Left colon (tissue), 2 donors: Measurements from ENCODE around the gene NRTN. TPM values are rescaled to one million over a fixed set of nuclear protein-coding genes. Genes with fewer than 3 reads are reported as not detected.
A peak's percentile ranks its signal among the peaks of the same experiment; 100 is the strongest.

Experiments
- ATAC-seq: fragments of 200-7000 bp; cut with Tn5 transposase; one replicate; pipeline ENCODE4 v1.9.1; 2020; ENCODE audit warnings: mild to moderate bottlenecking, moderate library complexity
- DNase-seq, 2 donors: peaks; one replicate each; pipeline ENCODE4 v3.0.0-alpha.2; 2020
- intact Hi-C, 2 donors: fragments of 100-400 bp; cut with DNase I in 1 of 2; cut with micrococcal nuclease in 1 of 2; formaldehyde crosslinking; loops; one replicate each; pipeline versions ENCODE4 v1.11.2 to v1.14.0; 2022; cut with DNase I, micrococcal nuclease
- total RNA-seq, 2 donors: library from RNA; stranded (reverse); fragmentation: NEBNext Ultra II Directional; extraction: Animal tissue kit (Norgen Biotek cat#: 25700); gene quantifications; one replicate each; pipeline ENCODE4 v1.2.1, GENCODE V29; 2021
- donor health status: DM: no; HTN: no; CAD: no.
- donor health status: DM: yes; HTN: yes; CAD: no.

NRTN gene
- total RNA-seq, 2 donors from 2014 or later, result 1.2 to 1.7 TPM

DNA sequence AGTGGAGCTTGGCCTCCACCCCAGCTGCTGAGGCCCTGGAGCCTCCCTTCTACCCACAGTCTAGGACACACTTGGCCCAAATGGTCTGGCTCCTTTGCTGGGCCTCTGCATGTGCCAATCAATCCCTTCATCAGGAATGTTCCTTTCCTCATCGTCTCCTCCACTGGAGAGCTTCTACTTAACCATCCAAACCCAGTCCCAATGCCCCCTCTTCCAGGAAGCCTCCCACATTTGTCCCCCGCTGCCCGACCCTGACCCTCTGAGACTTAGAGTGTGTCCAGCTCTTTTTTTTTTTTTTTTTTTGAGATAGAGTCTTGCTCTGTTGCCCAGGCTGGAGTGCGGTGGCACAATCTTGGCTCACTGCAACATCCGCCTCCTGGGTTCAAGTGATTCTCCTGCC is 16.4 kb upstream of the NRTN start:
- intact Hi-C loops, result no loop called here
- no peak for DNase-seq
- no peak for ATAC-seq

DNA sequence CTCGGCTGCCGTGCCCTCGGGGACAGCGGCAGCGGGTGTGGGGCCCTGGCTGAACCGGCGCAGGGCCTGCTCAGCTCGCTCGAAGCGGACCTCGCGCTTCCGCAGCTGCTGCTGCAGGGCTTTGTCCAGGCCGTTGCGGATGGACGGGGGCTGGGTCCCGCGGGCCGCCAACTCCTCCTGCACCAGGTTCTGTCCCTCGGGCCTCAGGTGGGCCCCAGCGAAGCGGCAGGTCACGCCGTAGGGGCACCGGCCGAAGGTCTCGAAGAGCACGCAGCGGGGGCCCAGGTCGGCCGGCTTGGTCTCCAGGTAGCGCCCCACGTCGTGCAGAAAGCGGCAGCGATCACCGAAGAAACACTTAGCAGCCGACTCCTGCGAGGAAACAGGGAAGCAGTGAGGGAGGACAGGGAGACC is 15.5 kb upstream of the NRTN start:
- intact Hi-C loops, result no loop called here
- no peak for ATAC-seq
- DNase-seq, result no peak

DNA sequence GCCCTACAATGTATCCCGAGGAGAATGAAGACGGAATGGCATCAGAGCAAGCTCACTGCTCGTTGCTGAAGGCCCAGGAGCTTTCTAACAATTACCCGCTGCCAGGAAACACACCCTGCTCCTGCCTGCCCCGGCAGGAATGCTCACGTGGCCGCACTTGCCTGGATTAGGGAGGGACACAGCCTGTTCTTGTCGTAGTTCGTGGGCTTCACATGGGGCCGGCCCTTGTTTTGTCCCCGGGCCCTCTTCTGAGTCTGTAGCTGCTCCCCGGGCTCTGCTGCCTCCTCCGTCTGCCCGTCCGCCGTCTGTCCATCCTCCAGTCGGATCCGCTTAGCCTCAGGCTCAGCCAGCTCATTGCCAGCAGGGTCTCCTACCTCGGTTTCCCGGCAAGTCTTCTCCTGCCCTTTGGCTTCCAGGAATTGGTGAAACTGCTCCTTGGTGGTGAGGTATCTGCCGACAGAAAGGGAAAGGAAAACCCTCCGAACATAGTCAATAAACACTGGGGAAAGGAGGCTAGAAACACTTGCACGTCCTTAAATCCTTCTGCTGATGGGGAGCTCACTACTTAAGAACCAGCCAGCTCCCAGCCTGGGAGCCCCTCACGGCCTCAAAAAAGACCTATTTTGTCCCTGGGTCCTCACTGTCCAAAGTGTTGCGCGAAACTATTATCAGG is 14.8 kb upstream of the NRTN start:
- DNase-seq, result no peak
- intact Hi-C loops, result no loop called here
- ATAC-seq, result no peak

- intact Hi-C loops, result no loop called here
- ATAC-seq (peak; percentile 92), DNase-seq (peak; percentile 97 to 98)
These were observed 14.0 kb upstream of the NRTN start, which contains the start of gene DUS3L for GRCh38 chr19:5790559-5791520. Gene DUS3L, minus strand, starts transcription at chr19:5791163. Its CDS starts 22 bp downstream, at chr19:5791141.

- ATAC-seq (no peak), DNase-seq (no peak)
- intact Hi-C loops, result no loop called here
These were observed 12.6 kb upstream of the NRTN start for GRCh38 chr19:5792224-5792623.

DNA sequence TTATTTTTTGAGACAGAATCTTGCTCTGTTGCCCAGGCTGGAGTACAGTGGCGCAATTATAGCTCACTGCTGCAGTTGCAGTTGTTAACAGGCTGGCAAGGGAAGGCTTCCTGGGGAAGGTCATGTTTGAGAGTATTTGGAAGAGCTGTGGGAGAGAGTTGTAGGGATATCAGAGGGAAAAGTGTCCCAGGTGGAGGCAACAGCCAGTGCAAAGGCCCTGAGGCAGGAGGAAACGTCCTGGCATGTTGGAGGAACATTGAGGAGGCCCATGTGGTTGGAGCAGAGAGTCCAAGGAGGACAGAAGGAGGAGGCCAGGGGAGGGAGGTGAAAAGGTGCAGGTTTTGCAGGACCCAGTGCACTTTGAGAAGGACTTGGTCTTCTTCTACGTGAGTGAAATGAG is 11.7 kb upstream of the NRTN start:
- DNase-seq, result no peak

GRCh38 chr19:5795382-5795919 is 9.4 kb upstream of the NRTN start:
- intact Hi-C loops, result no loop called here
- no peak for ATAC-seq
- DNase-seq, result no peak

More for the DNA sequence above, 11.7 kb upstream of the NRTN start:
- intact Hi-C loops, result no loop called here
- ATAC-seq, result no peak

GRCh38 chr19:5798244-5798643 is 6.6 kb upstream of the NRTN start:
- DNase-seq, result no peak
- intact Hi-C loops, result no loop called here
- ATAC-seq, result no peak

DNA sequence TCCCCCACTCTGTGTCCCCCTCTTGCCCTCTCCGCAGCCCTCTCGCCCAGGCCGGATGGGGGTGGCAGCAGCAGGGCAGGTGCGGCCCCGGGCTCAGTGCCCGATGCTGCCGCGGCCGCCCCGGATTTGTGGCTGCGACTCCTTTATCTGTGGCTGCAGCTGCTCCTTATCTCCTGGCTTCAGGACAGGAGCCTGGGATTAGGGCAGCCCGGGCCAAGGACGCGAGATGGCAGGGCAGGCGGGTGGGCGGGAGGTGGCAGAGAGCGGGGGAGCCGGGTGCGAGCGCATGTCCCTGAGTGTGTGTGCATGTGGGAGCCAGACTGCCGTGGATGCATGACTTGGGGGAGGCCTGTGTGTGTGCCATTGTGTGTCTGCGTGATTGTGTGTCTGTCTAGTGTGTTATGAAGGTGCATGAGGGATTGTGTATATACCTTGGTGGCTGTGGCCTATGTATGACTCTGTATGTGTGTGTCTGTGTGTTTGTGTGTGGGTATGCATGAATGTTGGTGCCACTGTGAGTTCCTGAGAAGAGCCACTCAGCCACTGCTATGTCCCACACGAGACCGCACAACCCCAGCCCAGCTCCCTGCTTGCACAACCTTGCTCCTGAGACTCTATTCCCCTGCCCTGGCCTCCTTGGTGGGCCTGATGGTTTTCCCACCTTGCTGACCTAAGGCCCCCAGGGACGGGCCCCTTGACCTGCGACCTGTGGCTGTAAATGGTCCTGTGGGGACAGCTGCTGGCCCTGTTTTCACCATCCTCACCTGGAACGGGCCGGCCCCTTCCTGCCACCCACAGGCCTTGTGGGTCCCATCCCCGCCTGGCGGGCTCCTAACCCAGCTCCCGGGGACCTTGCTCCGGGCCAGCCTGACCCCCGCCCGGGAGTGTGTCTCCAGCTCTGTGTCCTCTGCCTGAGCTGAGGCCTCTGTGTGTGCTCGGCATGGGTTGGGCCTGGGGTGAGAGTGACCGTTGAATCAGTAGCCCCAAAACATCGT is 5.3 kb upstream of the NRTN start:
- ATAC-seq, result peak; percentile 12
- intact Hi-C loops, result no loop called here
- no peak for DNase-seq

- intact Hi-C loops, result no loop called here
- ATAC-seq, result no peak
- DNase-seq, result no peak
These were observed 4.3 kb upstream of the NRTN start for GRCh38 chr19:5800361-5801270.

DNA sequence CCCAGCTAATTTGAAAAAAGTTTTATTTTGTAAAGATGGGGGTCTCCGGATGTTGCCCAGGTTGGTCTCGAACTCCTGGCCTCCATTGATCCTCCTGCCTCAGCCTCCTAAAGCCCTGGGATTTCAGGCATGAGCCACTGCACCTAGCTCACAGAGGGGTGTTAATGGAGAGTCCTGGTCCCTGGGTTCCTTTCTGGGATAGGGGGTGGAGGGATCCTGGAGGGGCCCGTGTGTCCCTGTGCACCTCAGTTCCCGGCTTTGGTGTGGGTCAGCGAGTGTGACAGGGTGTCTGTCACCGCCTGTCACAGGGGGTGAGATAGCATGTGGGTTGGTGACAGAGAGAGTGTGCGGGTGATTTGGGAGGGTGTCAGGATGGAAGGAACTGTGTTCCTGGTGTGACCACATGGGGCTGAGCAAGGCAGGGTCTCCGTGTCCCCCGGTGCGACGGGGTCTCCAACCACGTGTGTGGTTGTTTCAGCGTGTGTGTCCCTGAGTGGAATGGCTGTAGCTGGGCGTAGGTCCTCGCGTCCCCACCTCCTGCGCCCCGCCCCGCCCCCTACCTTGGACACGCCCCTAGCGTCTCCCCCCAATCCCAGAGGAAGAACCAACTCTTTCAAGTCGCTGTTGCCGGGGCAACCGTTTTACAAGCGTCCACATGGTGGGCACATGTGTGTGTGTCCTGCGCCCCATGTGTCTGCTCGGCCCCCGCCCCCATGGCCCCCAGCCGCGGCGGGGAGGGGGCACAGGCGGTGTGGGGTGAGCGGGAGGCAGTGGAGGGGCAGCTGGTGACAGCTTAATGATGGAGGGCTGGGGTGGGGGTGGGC is 2.9 kb upstream of the NRTN start:
- ATAC-seq (no peak), DNase-seq (no peak)
- intact Hi-C loops, result no loop called here

GRCh38 chr19:5803441-5803751 is 1.5 kb upstream of the NRTN start:
- DNase-seq (no peak), ATAC-seq (peak; percentile 0)
- intact Hi-C loops, result no loop called here

- DNase-seq (peak; percentile 87 to 94), ATAC-seq (peak; percentile 82)
- intact Hi-C loops, result no loop called here
These were observed 933 bp upstream of the NRTN start for GRCh38 chr19:5803752-5804515.

DNA sequence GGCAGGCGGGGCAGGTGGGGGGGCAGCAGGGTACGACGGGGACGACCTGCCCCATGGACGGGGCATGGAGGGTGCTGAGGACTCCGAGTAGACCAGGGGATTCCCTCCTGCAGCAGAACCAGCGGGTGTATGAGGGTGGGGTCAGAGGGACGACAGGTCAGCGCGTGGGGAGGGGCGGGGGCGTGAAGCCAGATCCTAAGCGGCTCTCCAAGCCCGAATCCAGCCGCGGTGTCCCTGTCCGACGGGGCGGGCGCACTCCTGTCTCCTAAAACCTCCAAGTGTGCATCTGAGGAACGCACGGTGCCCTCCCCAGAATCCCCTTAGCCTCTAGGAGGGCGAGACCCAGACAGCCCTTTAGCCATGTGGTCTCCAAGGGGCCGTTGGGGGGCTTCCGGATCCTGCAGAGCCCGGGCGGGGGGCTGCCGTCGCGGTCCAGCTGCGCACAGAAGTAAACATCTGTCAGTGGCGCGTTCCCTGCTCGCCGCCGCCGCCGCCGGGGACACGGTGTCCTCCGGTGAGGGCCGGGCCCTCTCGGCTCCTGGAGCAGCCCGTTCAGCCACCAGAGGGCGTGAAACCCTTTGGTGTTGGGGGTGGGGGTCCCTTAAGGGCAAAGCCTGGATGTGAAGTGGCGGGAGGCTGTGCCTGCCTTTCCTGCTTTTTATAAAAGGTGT is 730 bp downstream of the NRTN start:
- DNase-seq (peak; percentile 77 to 85), ATAC-seq (peak; percentile 54)
- intact Hi-C loops, result loop anchor here (5.0 kb wide), 2 partner anchors 87 to 92 kb away; no protein-coding TSS in a partner anchor

DNA sequence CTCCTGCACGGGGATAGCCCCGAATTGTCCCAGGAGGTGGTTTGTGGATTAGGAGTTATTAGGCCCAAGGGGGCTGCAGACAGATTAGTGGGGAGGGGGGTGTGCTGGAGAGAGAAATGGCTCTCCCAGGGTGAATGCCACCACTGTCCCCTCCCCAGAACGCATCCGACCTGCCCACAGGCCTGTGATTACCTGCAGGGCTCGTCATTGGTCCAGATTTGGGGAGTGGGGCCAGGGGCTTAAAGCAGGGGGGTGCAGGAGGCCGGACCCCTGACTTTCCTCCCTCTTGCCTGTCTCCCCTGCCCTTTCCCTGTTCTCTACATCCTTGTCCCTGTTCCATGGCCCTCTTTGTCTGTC is 1.2 kb downstream of the NRTN start:
- intact Hi-C loops, result loop anchor here (5.0 kb wide), 2 partner anchors 86 to 91 kb away; no protein-coding TSS in a partner anchor
- ATAC-seq (no peak), DNase-seq (no peak)

- ATAC-seq, result no peak
- intact Hi-C loops, result loop anchor here (5.0 kb wide), 2 partner anchors 85 to 90 kb away; no protein-coding TSS in a partner anchor
- DNase-seq, result no peak
These were observed 2.0 kb downstream of the NRTN start for GRCh38 chr19:5806905-5807304.
